Caco-2 (cell line): Measurements from ENCODE around the gene RAB33A. TPM values are rescaled to one million over a fixed set of nuclear protein-coding genes. Genes with fewer than 3 reads are reported as not detected.

ENCODE experiments used
- BruUV-seq: library from RNA; stranded (reverse); fragments of 400-500 nt; replicated peaks from 2 replicates; lab custom pipeline; 2021; lab: Mats Ljungman, UMichigan
- CTCF ChIA-PET: fragments of 300-600 bp; sonication (Branson Sonifier 250); formaldehyde crosslinking; loops from one replicate; lab custom pipeline; 2022; ENCODE audit warnings: antibody characterized with exemption; lab: Charles Lee
- POLR2A ChIA-PET: fragments of 300-600 bp; sonication (Branson Sonifier 250); formaldehyde crosslinking; loops from one replicate; lab custom pipeline; 2022; ENCODE audit warnings: antibody characterized with exemption; lab: Charles Lee
- DNase-seq, 2 experiments: peaks; one replicate each; pipeline versions ENCODE4 v3.0.0 to v3.0.0-alpha.2; 2020 to 2022
- H3K27me3 ChIP-seq: replicated peaks from 2 replicates; pipeline ENCODE4 v1.6.0; 2011; ENCODE audit warnings: low read length; ENCODE audit not compliant: control insufficient read depth, insufficient read depth
- H3K36me3 ChIP-seq: 2 replicates; pipeline ENCODE4 v1.5.1; 2011; ENCODE audit warnings: low read length; ENCODE audit not compliant: control insufficient read depth, insufficient read depth
- H3K4me1 ChIP-seq: fragments of 250-450 bp; sonication (Bioruptor Pico); 2 replicates; pipeline ENCODE4 v1.5.1; 2020; ENCODE audit warnings: mild to moderate bottlenecking
- H3K4me3 ChIP-seq: 2 replicates; pipeline ENCODE4 v1.5.1; 2011; ENCODE audit warnings: low read depth, mild to moderate bottlenecking, control low read depth, low read length
- H3K9me3 ChIP-seq: fragments of 250-450 bp; sonication (Bioruptor Pico); 2 replicates; pipeline ENCODE4 v1.5.1; 2020; ENCODE audit warnings: mild to moderate bottlenecking, moderate library complexity
- H3K27ac Mint-ChIP-seq: one replicate; pipeline ENCODE4 v1.8.0; 2022; ENCODE audit warnings: mixed read lengths; ENCODE audit not compliant: unreplicated experiment
- H3K27me3 Mint-ChIP-seq: one replicate; pipeline ENCODE4 v1.8.0; 2022; ENCODE audit warnings: mixed read lengths; ENCODE audit not compliant: insufficient read depth, unreplicated experiment
- H3K36me3 Mint-ChIP-seq: one replicate; pipeline ENCODE4 v1.8.0; 2022; ENCODE audit warnings: mild to moderate bottlenecking, mixed read lengths; ENCODE audit not compliant: insufficient read depth, unreplicated experiment
- H3K4me1 Mint-ChIP-seq: one replicate; pipeline ENCODE4 v1.8.0; 2022; ENCODE audit warnings: low read depth, mixed read lengths; ENCODE audit not compliant: unreplicated experiment
- H3K4me3 Mint-ChIP-seq: one replicate; pipeline ENCODE4 v1.8.0; 2022; ENCODE audit warnings: mild to moderate bottlenecking, moderate library complexity, mixed read lengths; ENCODE audit not compliant: unreplicated experiment
- H3K9me3 Mint-ChIP-seq: one replicate; pipeline ENCODE4 v1.8.0; 2022; ENCODE audit warnings: mixed read lengths; ENCODE audit not compliant: unreplicated experiment
- CTCF ChIP-seq, 2 experiments: fragments of 200-600 bp in 1 of 2; IDR thresholded peaks; 1 replicate in 1 of 2; 2 replicates in 1 of 2; pipeline versions ENCODE4 v1.5.1 to v1.8.0; 2011 to 2022; ENCODE audit warnings: antibody characterized with exemption in 1 of 2, control low read depth in 1 of 2, inconsistent platforms in 1 of 2, low read depth in 1 of 2, low read length in 1 of 2, mild to moderate bottlenecking in 1 of 2, moderate library complexity in 1 of 2; ENCODE audit not compliant: insufficient read depth in 1 of 2, severe bottlenecking in 1 of 2, unreplicated experiment in 1 of 2
- intact Hi-C: fragments of 100-400 bp; cut with micrococcal nuclease; formaldehyde crosslinking; loops from one replicate; pipeline ENCODE4 v1.10.0; 2022; ENCODE audit not compliant: unreplicated experiment
- total RNA-seq: library from RNA; stranded (reverse); gene quantifications from 2 replicates; pipeline ENCODE4 v1.2.3, GENCODE V29; 2022

Gene RAB33A
- total RNA-seq, 1 experiment from 2014 or later = not detected

- no peak overlapping the region for H3K27ac Mint-ChIP-seq
- H3K36me3 Mint-ChIP-seq = peaks cover 22% of the 10 kb centered on the region
- intact Hi-C loops = no loop called here
- H3K36me3 ChIP-seq = no peaks in the 10 kb centered on the region; the same call in 1 of the 2 replicates
- H3K27me3 ChIP-seq = no peaks in the 10 kb centered on the region
- no peak for DNase-seq
- CTCF ChIA-PET = no interaction called here
- no peak overlapping the region for H3K4me3 Mint-ChIP-seq
- H3K4me1 Mint-ChIP-seq = no peaks in the 10 kb centered on the region
- H3K4me3 ChIP-seq = no peak overlapping the region
- H3K9me3 ChIP-seq = no peaks in the 10 kb centered on the region
- POLR2A ChIA-PET = no interaction called here
- no peaks in the 10 kb centered on the region for H3K4me1 ChIP-seq
- TF ChIP-seq CTCF (IDR thresholded peaks at IDR 0.05; ENCODE audit: insufficient read depth in 1 of 2, low read depth in 1 of 2, low read length in 1 of 2, severe bottlenecking in 1 of 2, unreplicated experiment in 1 of 2) = no peak
- no TSS peak for BruUV-seq
- H3K9me3 Mint-ChIP-seq = no peaks in the 10 kb centered on the region
- H3K27me3 Mint-ChIP-seq = no peaks in the 10 kb centered on the region
These were observed 24.1 kb upstream of the RAB33A start for GRCh38 chrX:130147631-130148030.

GRCh38 chrX:130155564-130155963, 16.2 kb upstream of the RAB33A start:
- H3K27ac Mint-ChIP-seq = no peak overlapping the region

GRCh38 chrX:130158311-130158710, 13.5 kb upstream of the RAB33A start:
- CTCF ChIA-PET = no interaction called here
- BruUV-seq = no TSS peak
- POLR2A ChIA-PET = no interaction called here
- H3K36me3 ChIP-seq = no peaks in the 10 kb centered on the region
- no peak for DNase-seq
- H3K4me1 ChIP-seq = no peaks in the 10 kb centered on the region
- Mint-ChIP-seq H3K27ac (no peak overlapping the region), H3K4me3 (no peak overlapping the region), H3K36me3 (peaks cover 10% of the 10 kb centered on the region), H3K9me3 (no peaks in the 10 kb centered on the region), H3K4me1 (no peaks in the 10 kb centered on the region), H3K27me3 (no peaks in the 10 kb centered on the region)
- intact Hi-C loops = no loop called here
- TF ChIP-seq CTCF (IDR thresholded peaks at IDR 0.05; ENCODE audit: insufficient read depth in 1 of 2, low read depth in 1 of 2, low read length in 1 of 2, severe bottlenecking in 1 of 2, unreplicated experiment in 1 of 2) = no peak
- no peak overlapping the region for H3K4me3 ChIP-seq
- no peaks in the 10 kb centered on the region for H3K9me3 ChIP-seq
- H3K27me3 ChIP-seq = no peaks in the 10 kb centered on the region

More at GRCh38 chrX:130155564-130155963, 16.2 kb upstream of the RAB33A start:
- no TSS peak for BruUV-seq
- intact Hi-C loops = no loop called here
- H3K4me3 Mint-ChIP-seq = no peak overlapping the region
- no peaks in the 10 kb centered on the region for H3K9me3 ChIP-seq
- no peaks in the 10 kb centered on the region for H3K27me3 ChIP-seq
- ChIA-PET CTCF (no interaction called here), POLR2A (no interaction called here)
- DNase-seq = no peak
- H3K27me3 Mint-ChIP-seq = no peaks in the 10 kb centered on the region
- H3K36me3 ChIP-seq = no peaks in the 10 kb centered on the region
- no peaks in the 10 kb centered on the region for H3K4me1 Mint-ChIP-seq
- no peaks in the 10 kb centered on the region for H3K4me1 ChIP-seq
- TF ChIP-seq CTCF (IDR thresholded peaks at IDR 0.05; ENCODE audit: insufficient read depth in 1 of 2, low read depth in 1 of 2, low read length in 1 of 2, severe bottlenecking in 1 of 2, unreplicated experiment in 1 of 2) = no peak
- no peak overlapping the region for H3K4me3 ChIP-seq
- no peaks in the 10 kb centered on the region for H3K9me3 Mint-ChIP-seq
- no peaks in the 10 kb centered on the region for H3K36me3 Mint-ChIP-seq
